WI38 (cell line): Measurements from ENCODE around the gene SPN.
"Not testable (repeated sequence)": the region's sequence is repeated elsewhere in the genome, so short reads cannot be mapped to it uniquely, and the experiment has no call there.

Source experiments
- H3K4me3 ChIP-seq: 2 replicates; pipeline ENCODE4 v1.5.1; 2011; ENCODE audit warnings: low read depth, mild to moderate bottlenecking, control low read depth, low read length
- CTCF ChIP-seq: IDR thresholded peaks from 2 replicates; pipeline ENCODE4 v1.5.1; 2012; ENCODE audit warnings: low read depth, mild to moderate bottlenecking, control low read depth, low read length

Gene SPN

GRCh38 chr16:29684679-29685078 is 21.6 kb downstream of the SPN start:
- H3K4me3 ChIP-seq, result no peak overlapping the region
- no peak for TF ChIP-seq CTCF

DNA sequence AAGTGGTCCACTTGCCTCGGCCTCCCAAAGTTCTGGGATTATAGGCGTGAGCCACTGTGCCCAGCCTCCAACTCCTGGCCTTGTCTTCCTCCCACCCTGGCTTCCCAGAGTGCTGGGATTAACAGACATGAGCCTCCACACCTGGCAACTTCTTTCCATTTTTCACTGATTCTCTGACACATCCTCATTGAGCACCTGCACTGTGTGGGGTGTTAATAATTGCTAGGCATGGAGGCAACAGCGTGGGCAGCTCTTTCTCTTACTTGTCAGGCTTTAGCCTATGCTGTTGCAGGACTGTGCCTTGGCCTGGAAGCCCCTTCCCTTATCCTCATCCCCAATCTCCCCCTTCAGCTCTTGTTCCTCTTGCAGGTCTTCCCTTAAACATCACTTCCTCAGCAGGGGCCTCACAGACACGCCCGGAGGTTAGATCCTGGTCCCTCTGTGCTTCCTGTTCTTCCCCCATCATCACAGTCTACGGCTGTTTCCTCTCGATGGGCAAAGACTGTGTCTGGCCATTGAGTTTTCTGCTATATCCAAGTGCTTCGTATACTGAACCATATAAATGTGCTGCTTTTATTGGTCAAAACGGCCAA is 23.8 kb downstream of the SPN start:
- no peak for TF ChIP-seq CTCF
- no peak overlapping the region for H3K4me3 ChIP-seq

DNA sequence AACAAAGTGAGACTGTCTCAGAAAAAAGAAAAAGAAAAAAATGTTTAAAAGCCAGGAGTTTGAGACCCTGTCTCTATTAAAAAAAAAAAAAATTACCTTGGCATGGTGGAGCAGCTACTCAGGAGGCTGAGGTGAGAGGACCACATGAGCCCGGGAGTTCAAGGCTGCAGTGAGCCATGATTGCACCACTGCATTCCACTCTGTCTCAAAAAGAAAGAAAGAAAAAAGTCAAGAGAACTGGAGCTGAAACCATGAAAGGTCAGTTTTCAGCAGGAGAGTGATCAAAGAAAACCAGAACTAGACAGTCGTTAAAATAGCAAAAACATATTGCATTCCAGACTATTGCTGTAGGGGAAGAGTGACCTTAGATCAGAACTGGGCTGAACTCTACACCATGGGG is 24.7 kb downstream of the SPN start:
- H3K4me3 ChIP-seq, result no peak overlapping the region

DNA sequence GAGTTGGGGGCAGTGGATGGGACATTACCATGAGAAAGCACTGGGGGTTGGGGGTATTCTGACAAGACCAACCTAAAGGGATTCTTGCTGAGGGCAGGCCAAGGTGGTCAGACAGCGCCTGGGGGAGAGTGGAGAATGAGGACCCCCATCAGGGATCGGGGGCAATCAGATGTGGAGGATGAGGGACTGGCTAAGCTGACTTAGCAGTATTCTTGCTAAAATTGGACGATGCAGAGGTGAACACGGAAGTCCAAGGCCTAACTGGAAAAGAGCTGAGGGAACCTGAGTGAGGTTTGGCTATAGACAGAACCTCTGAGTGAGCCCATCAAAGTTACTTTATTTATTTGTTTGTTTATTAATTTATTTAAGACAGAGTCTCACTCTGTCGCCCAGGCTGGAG is 25.1 kb downstream of the SPN start:
- TF ChIP-seq CTCF, result no peak

More for the DNA sequence above, 24.7 kb downstream of the SPN start:
- no peak for TF ChIP-seq CTCF

DNA sequence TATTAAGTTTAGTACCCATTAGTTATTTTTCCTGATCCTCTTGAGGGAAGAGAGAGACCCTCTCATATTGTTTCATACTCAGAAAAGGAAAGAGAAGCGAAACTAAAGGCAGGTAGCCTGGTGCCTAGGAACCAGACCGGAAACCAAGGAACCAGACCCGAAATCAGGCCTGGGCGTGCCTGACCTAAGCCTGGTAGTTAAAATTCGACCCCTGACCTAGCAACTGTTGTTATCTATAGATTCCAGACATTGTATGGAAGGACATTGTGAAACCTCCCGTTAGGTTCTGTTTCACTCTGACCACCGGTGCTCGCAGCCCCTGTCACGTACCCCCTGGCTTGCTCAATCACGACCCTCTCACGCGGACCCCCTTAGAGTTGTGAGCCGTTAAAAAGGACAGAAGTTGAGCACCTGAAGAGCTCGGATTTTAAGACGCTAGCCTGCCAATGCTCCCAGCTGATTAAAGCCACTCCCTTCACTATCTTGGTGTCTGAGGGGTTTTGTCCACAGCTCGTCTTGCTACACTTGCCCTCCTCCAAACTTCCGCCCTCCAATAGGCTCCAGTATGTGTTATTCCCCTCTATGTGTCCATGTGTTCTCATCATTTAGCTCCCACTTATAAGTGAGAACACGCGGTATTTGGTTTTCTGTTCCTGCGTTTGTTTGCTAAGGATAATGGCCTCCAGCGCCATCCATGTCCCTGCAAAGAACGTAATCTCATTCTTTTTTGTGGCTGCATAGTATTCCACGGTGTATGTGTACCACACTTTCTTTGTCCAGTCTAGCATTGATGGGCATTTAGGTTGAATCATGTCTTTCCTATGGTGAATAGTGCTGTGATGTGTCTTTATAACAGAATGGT is 26.7 kb downstream of the SPN start:
- H3K4me3 ChIP-seq, result not testable (repeated sequence)

More for the DNA sequence above, 25.1 kb downstream of the SPN start:
- H3K4me3 ChIP-seq, result no peak overlapping the region

- not testable (repeated sequence) for H3K4me3 ChIP-seq
These were observed 29.6 kb downstream of the SPN start for GRCh38 chr16:29692606-29693005.

GRCh38 chr16:29694384-29695195 is 31.5 kb downstream of the SPN start:
- no peak for TF ChIP-seq CTCF
- H3K4me3 ChIP-seq, result no peak overlapping the region

DNA sequence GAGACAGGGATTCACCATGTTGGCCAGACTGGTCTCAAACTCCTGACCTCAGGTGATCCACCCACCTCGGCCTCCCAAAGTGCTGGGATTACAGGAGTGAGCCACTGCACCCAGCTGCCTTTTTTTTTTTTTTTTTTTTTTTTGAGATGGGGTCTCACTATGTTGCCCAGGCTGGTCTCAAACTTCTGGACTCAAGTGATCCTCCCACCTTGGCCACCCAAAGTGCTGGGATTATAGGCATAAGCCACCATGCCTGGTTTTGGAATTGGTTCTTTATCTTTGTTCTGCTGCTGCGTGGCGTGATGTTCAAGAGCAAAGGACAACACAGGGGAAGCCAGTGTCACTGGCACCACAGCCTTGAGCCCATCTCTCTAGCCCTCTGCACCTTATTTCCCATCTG is 32.6 kb downstream of the SPN start:
- not testable (repeated sequence) for H3K4me3 ChIP-seq
